Type B pancreatic cell (in vitro differentiated cells): Measurements from ENCODE around the gene DCST2. TPM values are rescaled to one million over a fixed set of nuclear protein-coding genes. Genes with fewer than 3 reads are reported as not detected.

Experiments used
- DNase-seq: peaks from one replicate; pipeline ENCODE4 v3.0.0; 2021; ENCODE audit warnings: mixed read lengths; ENCODE audit not compliant: unreplicated experiment; ENCODE audit errors: extremely low spot score
- H3K27ac Mint-ChIP-seq: 2 replicates; pipeline ENCODE4 v1.8.0; 2021; ENCODE audit warnings: mild to moderate bottlenecking, mixed read lengths
- H3K27me3 Mint-ChIP-seq: 2 replicates; pipeline ENCODE4 v1.8.0; 2021; ENCODE audit warnings: mixed read lengths
- H3K36me3 Mint-ChIP-seq: 2 replicates; pipeline ENCODE4 v1.8.0; 2021; ENCODE audit warnings: mixed read lengths
- H3K4me1 Mint-ChIP-seq: one replicate; pipeline ENCODE4 v1.8.0; 2021; ENCODE audit warnings: mixed read lengths; ENCODE audit not compliant: unreplicated experiment
- H3K4me3 Mint-ChIP-seq: 2 replicates; pipeline ENCODE4 v1.8.0; 2021; ENCODE audit warnings: mild to moderate bottlenecking, mixed read lengths
- H3K9me3 Mint-ChIP-seq: 2 replicates; pipeline ENCODE4 v1.8.0; 2021; ENCODE audit warnings: mixed read lengths
- total RNA-seq: library from RNA; stranded (reverse); gene quantifications from 2 replicates; pipeline ENCODE4 v1.2.1, GENCODE V29; 2021; ENCODE audit warnings: low replicate concordance
- TF ChIP-seq, protein P1 (sequence below): fragments of 200-600 bp; sonication (generic); conservative IDR thresholded peaks from 2 replicates; pipeline ENCODE4 v1.5.0; 2021; ENCODE audit warnings: antibody characterized with exemption, mild to moderate bottlenecking

Gene DCST2
- total RNA-seq, 1 donor from 2014 or later: 2.4 TPM

DNA sequence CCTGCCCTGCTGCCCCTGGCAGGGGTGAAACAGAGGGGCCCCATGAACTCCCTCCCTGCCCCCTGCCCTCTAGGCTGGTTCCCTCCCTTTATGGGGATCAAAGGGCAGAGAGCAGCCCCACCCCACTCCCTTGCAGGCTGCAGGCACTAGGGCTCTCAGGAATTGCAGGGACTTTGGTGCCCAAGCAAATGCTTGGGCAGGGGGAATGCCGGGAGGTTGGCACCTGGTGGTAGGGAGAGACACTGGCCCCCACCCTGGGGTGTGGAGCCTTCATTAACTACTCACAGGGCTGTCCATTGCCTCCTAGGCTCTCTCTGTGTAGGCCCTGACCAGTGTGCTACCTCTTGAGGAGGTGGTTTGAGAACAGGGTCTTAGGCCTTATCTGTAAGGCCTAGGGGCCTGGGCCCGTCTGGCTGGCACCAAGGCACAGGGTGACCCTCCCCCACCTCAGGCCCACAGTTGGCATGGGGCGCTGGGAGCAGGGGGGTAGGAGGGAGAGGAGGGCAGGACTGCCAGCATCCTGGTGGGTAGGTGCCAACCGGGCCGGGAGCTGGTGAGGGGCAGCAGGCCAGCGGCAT lies 26.2 kb downstream of the DCST2 start:
- no peaks in the 10 kb centered on the region for H3K27me3 Mint-ChIP-seq
- TF ChIP-seq, protein P1, sequence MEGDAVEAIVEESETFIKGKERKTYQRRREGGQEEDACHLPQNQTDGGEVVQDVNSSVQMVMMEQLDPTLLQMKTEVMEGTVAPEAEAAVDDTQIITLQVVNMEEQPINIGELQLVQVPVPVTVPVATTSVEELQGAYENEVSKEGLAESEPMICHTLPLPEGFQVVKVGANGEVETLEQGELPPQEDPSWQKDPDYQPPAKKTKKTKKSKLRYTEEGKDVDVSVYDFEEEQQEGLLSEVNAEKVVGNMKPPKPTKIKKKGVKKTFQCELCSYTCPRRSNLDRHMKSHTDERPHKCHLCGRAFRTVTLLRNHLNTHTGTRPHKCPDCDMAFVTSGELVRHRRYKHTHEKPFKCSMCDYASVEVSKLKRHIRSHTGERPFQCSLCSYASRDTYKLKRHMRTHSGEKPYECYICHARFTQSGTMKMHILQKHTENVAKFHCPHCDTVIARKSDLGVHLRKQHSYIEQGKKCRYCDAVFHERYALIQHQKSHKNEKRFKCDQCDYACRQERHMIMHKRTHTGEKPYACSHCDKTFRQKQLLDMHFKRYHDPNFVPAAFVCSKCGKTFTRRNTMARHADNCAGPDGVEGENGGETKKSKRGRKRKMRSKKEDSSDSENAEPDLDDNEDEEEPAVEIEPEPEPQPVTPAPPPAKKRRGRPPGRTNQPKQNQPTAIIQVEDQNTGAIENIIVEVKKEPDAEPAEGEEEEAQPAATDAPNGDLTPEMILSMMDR: no peak
- H3K4me1 Mint-ChIP-seq: peaks cover 31% of the 10 kb centered on the region
- peak; percentile 69 for DNase-seq
- peak overlapping the region; percentile 81 for H3K4me3 Mint-ChIP-seq
- H3K27ac Mint-ChIP-seq: no peak overlapping the region
- H3K9me3 Mint-ChIP-seq: no peaks in the 10 kb centered on the region
- H3K36me3 Mint-ChIP-seq: no peaks in the 10 kb centered on the region

DNA sequence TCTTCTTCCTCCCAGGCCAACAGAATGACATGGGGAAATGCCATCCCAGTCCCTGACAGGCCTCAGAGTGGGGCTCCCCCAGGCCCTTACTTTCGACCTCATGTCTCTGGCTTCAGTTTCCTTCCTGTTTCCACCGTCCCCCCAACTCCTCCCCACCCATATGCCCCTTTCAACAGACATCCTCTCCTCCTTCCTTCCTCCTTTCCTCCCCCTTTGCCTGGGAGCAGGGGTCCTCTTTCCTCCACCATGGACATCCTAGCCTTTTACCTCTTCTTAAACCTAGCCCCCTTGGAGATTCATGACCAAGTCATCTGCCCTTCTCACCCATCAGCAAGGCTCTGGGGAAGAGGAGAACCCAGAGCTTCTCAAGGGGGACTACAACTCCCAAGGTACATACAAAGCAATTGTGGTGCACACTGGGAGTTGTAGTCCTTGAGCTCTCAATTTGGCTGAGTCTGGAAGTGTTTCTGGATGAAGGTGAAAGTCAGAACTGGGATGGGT lies 26.9 kb downstream of the DCST2 start:
- Mint-ChIP-seq H3K4me1 (peaks cover 26% of the 10 kb centered on the region), H3K27ac (peak overlapping the region; percentile 83), H3K27me3 (no peaks in the 10 kb centered on the region), H3K36me3 (no peaks in the 10 kb centered on the region), H3K4me3 (peak overlapping the region; percentile 81), H3K9me3 (no peaks in the 10 kb centered on the region)
- no peak for DNase-seq
- TF ChIP-seq, protein P1: no peak

DNA sequence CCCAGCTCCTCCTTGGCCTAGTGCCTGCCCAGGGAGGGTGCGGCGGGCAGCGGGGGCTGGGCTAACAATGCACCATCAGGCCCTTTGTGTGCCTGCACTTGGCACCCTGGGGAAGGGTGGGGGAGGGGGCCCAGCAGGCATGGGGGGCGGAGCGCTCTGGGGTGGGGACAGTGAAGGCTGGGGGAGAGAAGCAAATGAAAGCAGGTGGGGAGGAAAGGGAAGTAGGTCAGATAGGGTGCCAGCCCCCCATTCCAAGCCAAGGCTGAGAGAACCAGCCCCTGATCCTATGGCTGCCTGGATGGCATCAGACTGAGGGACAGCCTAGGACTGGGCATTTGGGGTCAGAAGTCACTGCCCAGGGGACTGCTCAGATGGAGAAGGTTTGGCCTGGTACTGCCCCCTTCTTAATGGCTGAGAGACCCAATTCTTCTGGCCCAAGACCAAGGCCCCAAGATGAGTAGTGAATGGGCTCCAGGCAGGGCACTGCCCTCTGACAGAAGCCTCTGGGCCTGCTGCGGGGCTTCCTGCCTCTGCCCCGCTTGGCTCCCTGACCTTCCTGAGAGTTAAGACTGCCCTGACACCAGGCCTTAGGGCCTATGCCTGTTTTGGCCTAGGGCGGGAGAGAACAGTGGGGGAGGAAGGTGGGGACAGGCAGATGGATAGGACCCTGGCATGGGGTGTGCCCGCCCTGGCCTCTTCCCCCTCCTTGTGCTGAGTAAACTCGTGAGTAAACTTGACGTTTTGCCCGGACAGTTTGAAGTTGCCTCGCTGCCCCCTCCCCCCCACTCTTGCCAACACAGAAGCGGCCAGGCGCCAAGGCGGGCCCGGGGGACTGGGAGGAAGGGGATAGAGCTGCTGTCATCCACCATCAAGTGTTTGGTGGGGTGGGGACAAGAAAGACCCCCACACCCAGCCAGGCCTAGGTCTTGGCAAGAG lies 28.2 kb downstream of the DCST2 start:
- Mint-ChIP-seq H3K27ac (no peak overlapping the region), H3K9me3 (no peaks in the 10 kb centered on the region), H3K27me3 (no peaks in the 10 kb centered on the region), H3K36me3 (no peaks in the 10 kb centered on the region), H3K4me1 (peaks cover 21% of the 10 kb centered on the region), H3K4me3 (peak overlapping the region; percentile 55)
- DNase-seq: no peak
- TF ChIP-seq, protein P1: no peak

DNA sequence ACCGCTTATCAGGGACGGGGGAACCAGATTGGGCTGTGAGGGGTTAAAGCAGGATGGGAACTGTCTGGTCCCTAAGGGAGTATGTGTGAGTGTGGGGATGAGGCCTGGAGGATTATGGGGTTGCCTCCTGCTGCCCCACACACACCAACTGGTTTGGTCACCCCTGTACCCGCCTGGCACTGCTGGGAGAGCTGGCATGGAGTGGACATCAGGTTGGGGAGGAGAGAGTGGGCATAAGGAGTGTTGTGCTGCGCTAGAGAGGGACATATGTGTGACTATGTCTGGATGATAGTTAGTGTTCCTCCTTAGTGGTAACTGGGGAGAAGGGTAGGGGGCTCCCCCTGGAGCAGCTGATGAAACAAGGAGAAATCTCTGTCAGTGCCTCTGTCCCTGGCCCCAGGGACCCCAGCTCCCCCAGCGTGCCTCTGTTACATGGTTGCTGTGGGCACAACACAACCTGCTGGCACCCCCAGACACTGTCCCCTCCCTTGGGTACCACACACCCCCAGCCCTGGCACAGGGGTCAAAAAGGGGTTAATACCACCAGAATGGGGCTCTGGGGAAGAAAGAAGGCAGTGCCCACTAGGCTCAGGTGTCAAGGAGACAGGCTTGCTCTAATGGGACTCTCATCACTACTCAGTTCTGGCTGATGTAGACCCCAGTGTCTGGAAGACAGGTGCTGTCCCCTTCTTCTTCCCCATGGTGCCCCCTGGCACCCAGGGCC lies 29.1 kb downstream of the DCST2 start:
- Mint-ChIP-seq H3K27ac (peak overlapping the region; percentile 87), H3K27me3 (no peaks in the 10 kb centered on the region), H3K4me3 (peak overlapping the region; percentile 89), H3K36me3 (no peaks in the 10 kb centered on the region), H3K4me1 (peaks cover 16% of the 10 kb centered on the region), H3K9me3 (no peaks in the 10 kb centered on the region)
- DNase-seq: no peak
- TF ChIP-seq, protein P1: no peak

DNA sequence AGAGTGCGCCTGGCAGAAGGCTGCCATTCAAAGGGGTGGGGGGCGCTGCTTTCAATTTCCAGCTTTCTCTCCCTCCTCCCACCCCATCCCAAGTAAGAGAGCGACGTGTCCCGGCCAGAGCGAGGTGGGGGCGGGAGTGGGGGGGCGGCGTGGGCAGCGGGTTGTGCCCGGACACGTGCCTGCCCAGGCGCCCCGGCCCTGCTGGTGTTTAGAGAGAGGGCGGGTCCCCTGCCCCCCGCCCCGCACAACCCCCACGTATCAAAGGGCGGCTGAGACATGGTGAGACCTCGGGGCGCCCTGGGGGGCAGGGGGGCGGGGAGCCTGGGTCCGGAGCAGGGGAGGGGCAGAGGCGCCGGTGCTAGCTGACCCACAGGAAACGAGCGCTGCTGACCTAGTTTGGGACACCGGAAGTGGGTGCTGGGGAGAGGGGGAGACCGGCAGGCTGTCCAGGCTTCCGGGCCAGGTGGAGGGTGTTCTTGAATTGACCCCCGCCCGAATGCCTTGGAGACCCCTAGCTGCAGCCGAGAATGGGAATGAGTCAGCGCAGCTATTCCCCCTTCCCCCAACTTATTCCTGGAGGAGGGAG lies 29.7 kb downstream of the DCST2 start:
- TF ChIP-seq, protein P1: no peak
- no peaks in the 10 kb centered on the region for H3K9me3 Mint-ChIP-seq
- H3K27ac Mint-ChIP-seq: peak overlapping the region; percentile 92
- peaks cover 20% of the 10 kb centered on the region for H3K4me1 Mint-ChIP-seq
- DNase-seq: no peak
- H3K27me3 Mint-ChIP-seq: no peaks in the 10 kb centered on the region
- H3K4me3 Mint-ChIP-seq: peak overlapping the region; percentile 96
- H3K36me3 Mint-ChIP-seq: no peaks in the 10 kb centered on the region
